ENCODE results near the gene TYROBP.
"Not testable (repeated sequence)": the region's sequence is repeated elsewhere in the genome, so short reads cannot be mapped to it uniquely, and the experiment has no call there.

TYROBP gene

GRCh38 chr19:35870124-35870736 is 37.9 kb downstream of the TYROBP start:
- not testable (repeated sequence) for DNase-seq

DNA sequence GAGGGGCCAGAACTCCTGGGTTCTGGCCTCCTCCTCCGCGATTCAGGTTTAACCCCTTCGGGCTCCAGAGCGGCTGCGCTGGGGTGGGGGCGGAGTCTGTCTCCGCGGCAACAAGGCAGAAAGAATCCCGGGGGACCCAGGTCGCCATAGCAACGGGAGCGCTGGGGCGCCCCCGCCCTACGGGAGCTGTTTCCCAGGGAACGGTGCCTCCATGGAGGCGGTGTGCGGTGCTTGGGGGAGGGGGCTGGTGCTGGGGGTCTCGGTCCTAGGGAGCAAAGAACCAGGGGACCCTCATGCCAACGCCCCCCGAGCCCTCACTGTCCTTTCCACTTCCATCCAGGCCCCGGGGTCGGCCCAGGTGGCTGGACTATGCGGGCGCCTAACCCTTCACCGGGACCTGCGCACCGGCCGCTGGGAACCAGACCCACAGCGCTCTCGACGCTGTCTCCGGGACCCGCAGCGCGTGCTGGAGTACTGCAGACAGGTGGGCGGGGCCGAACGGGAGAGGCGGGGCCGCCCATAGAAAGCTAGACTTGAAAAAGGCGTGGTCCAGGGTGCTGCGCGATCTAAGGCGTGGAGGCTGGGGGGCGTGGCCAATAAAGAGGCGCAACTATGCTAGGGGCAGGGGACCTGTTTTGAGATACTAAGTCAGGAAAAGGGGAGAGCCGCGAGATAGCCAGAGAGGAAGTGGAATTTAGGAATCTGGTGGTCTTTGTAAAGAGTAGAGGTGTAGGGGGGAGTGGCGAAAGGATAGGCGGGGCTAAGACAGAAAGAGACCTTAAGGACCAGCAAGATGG is 38.6 kb downstream of the TYROBP start:
- peak; percentile 57 for DNase-seq

DNA sequence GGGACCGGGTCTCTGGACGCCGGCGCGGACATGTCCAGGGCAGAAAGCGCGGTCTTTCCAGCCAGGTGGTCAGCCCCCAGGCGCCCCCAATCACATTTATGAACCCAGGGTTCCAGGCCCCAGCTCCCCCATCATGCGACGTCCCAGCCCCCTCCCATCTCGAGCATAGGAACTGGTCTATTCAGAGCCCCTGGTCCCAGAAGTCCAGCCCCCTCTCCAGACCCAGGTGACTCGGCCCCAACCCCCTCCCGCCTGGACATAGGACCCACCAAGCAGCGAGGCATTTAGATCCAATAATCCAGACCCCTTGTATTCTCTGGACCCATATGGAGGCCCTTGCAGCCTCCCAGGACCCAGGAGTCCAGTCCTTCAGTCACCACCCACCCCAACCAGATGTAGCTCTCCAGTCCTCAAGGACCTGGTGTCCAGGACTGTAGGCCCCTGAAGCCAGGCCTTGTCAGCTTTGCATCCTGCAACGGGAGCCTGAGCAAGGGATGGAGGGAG is 39.2 kb downstream of the TYROBP start:
- no peak for DNase-seq

DNA sequence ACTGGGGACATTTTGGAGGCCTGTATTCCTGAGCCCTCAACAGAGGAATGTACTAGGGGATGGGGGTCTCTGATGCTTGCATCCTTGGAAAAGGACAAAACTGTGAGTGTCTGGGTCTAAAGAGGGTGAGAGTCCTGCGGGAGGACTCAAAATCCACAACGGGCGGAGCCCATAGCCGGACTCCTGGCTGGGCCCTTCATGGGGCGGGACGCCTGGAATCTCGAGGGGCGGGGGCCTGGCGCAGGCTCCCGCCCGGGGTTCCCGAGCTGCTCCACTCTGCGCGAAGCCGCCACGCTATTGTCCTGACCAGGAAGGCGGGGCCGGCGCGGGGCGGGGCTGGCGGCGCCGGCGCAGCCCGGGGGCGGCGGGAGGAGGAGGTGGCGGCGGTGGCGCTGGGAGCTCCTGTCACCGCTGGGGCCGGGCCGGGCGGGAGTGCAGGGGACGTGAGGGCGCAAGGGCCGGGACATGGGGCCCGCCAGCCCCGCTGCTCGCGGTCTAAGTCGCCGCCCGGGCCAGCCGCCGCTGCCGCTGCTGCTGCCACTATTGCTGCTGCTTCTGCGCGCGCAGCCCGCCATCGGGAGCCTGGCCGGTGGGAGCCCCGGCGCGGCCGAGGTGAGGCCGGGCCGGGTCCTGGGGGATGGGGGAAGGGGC is 39.8 kb downstream of the TYROBP start, which contains the start of gene APLP1:
TSS of gene APLP1 (plus strand) at position 403 of the 651 bp plus-strand sequence. CDS start at position 466, 63 bp downstream.
- peak; percentile 43 for DNase-seq

- DNase-seq = no peak
Measured at GRCh38 chr19:35863018-35863417, 45.1 kb downstream of the TYROBP start.

DNA sequence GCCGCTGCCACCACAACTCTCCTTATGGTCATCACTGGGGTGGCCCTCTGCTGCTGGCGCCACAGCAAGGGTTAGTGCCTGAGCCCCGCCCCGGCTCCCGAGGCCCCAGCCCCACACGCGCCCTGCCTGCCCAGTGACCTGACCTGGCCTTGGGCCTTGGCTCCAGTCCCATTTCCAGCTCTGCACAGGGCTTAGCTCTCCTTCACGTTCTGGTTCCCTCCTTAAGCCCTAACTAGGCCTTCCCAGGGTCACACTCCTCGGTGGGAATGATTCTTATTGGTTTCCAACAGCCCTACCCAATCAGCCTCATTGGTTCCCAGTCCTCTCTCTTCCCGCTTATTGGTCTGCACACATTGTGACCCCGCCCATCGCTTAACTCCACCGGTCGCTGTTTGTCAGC is 45.6 kb downstream of the TYROBP start:
- DNase-seq = no peak

GRCh38 chr19:35861640-35862160 is 46.4 kb downstream of the TYROBP start:
- no peak for DNase-seq

DNA sequence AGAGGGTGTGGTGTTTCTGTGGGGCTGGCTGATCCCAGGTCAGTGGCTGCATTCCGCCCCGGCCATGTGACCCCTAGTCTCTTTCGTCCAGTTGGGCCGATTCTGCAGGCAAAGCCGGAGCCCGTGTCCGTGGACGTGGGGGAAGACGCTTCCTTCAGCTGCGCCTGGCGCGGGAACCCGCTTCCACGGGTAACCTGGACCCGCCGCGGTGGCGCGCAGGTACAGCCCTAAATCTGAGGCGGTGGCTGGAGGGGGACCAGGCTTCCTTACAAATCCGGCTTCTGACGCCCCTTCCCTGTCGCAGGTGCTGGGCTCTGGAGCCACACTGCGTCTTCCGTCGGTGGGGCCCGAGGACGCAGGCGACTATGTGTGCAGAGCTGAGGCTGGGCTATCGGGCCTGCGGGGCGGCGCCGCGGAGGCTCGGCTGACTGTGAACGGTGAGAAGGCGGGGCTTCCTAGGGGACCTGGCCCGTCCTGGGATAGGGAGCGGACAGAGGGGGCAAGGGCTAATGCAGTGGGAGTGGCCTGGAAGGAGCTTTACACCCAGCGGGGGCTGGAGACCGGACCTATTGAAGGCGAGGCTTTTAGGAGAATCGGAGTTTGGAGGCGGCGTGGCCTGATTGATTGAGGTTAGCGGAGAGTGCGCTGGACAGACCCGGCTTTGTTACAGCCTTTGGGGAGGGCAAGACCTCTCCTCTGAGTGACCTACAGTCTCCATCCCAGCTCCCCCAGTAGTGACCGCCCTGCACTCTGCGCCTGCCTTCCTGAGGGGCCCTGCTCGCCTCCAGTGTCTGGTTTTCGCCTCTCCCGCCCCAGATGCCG is 47.1 kb downstream of the TYROBP start:
- DNase-seq = no peak

- DNase-seq = no peak
Measured at GRCh38 chr19:35860436-35860817, 47.7 kb downstream of the TYROBP start.

GRCh38 chr19:35859414-35859813 is 48.7 kb downstream of the TYROBP start:
- no peak for DNase-seq

- no peak for DNase-seq
Measured at GRCh38 chr19:35858311-35858710, 49.8 kb downstream of the TYROBP start.

GRCh38 chr19:35856546-35857149 is 51.4 kb downstream of the TYROBP start, which contains the start of gene KIRREL2:
KIRREL2 (plus strand) TSS chr19:35856911; CDS start chr19:35857120, 209 bp downstream.
- DNase-seq = no peak

Data from fibroblast of skin of scalp (primary cell).